ENCODE measurements around the gene SCYL2. TPM values are rescaled to one million over a fixed set of nuclear protein-coding genes. Genes with fewer than 3 reads are reported as not detected.

SCYL2 gene
- total RNA-seq, 1 experiment from 2014 or later, result 41.1 TPM

GRCh38 chr12:100359248-100359647 is 92.3 kb downstream of the SCYL2 start:
- no peaks in the 10 kb centered on the region for H3F3A ChIP-seq (ENCODE audit: insufficient read depth, low read depth)
- no peaks in the 10 kb centered on the region for H3K9me2 ChIP-seq (ENCODE audit: insufficient read depth)
- H2AFZ ChIP-seq, result no peak overlapping the region
- H3K4me1 ChIP-seq (replicated peaks; ENCODE audit: insufficient read depth), result no peaks in the 10 kb centered on the region
- no peak for TF ChIP-seq CTCF (conservative IDR thresholded peaks at IDR 0.05)
- no peak for TF ChIP-seq EZH2 (IDR thresholded peaks at IDR 0.05; ENCODE audit: low read depth)
- H3K27me3 ChIP-seq (ENCODE audit: insufficient read depth, low read depth), result peaks cover 67% of the 10 kb centered on the region
- no peaks in the 10 kb centered on the region for H4K20me1 ChIP-seq (ENCODE audit: insufficient read depth)
- ChIA-PET CTCF (no interaction called here), POLR2A (ENCODE audit: unreplicated experiment) (no interaction called here)
- no peaks in the 10 kb centered on the region for H3K79me2 ChIP-seq (ENCODE audit: low read depth)
- DNase-seq, result no peak
- no peak overlapping the region for H3K27ac ChIP-seq
- H3K4me3 ChIP-seq, result no peak overlapping the region
- no peaks in the 10 kb centered on the region for H3K9me3 ChIP-seq (ENCODE audit: insufficient read depth, low read depth)
- H3K4me2 ChIP-seq, result no peak overlapping the region
- H3K36me3 ChIP-seq (ENCODE audit: low read depth), result no peaks in the 10 kb centered on the region
- intact Hi-C loops (cut with micrococcal nuclease; ENCODE audit: unreplicated experiment), result no loop called here
- no TSS peak for BruUV-seq (replicated peaks)

GRCh38 chr12:100359822-100360221 is 92.8 kb downstream of the SCYL2 start:
- BruUV-seq (replicated peaks), result no TSS peak
- intact Hi-C loops (cut with micrococcal nuclease; ENCODE audit: unreplicated experiment), result no loop called here
- no peak for DNase-seq
- peaks cover 68% of the 10 kb centered on the region for H3K27me3 ChIP-seq (ENCODE audit: insufficient read depth, low read depth)
- ChIA-PET POLR2A (ENCODE audit: unreplicated experiment) (no interaction called here), CTCF (interaction anchor here (0.6 kb wide), 1 partner anchor 516 kb away, joined by 5 read pairs; no protein-coding TSS in a partner anchor)
- no peak overlapping the region for H3K4me2 ChIP-seq
- H3K9me3 ChIP-seq (ENCODE audit: insufficient read depth, low read depth), result no peaks in the 10 kb centered on the region
- H3K79me2 ChIP-seq (ENCODE audit: low read depth), result no peaks in the 10 kb centered on the region
- H3K36me3 ChIP-seq (ENCODE audit: low read depth), result no peaks in the 10 kb centered on the region
- H3F3A ChIP-seq (ENCODE audit: insufficient read depth, low read depth), result no peaks in the 10 kb centered on the region
- no peaks in the 10 kb centered on the region for H3K9me2 ChIP-seq (ENCODE audit: insufficient read depth)
- no peak overlapping the region for H2AFZ ChIP-seq
- TF ChIP-seq EZH2 (IDR thresholded peaks at IDR 0.05; ENCODE audit: low read depth), result no peak
- no peak for TF ChIP-seq CTCF (conservative IDR thresholded peaks at IDR 0.05)
- H4K20me1 ChIP-seq (ENCODE audit: insufficient read depth), result no peaks in the 10 kb centered on the region
- no peak overlapping the region for H3K27ac ChIP-seq
- H3K4me3 ChIP-seq, result no peak overlapping the region
- no peaks in the 10 kb centered on the region for H3K4me1 ChIP-seq (replicated peaks; ENCODE audit: insufficient read depth)

GRCh38 chr12:100360450-100360849 is 93.5 kb downstream of the SCYL2 start:
- ChIA-PET POLR2A (ENCODE audit: unreplicated experiment) (no interaction called here), CTCF (no interaction called here)
- no peaks in the 10 kb centered on the region for H3K36me3 ChIP-seq (ENCODE audit: low read depth)
- TF ChIP-seq CTCF (conservative IDR thresholded peaks at IDR 0.05), result no peak
- no peak for TF ChIP-seq EZH2 (IDR thresholded peaks at IDR 0.05; ENCODE audit: low read depth)
- H2AFZ ChIP-seq, result no peak overlapping the region
- H3K4me1 ChIP-seq (replicated peaks; ENCODE audit: insufficient read depth), result no peaks in the 10 kb centered on the region
- H3K9me3 ChIP-seq (ENCODE audit: insufficient read depth, low read depth), result no peaks in the 10 kb centered on the region
- BruUV-seq (replicated peaks), result no TSS peak
- H3K4me3 ChIP-seq, result no peak overlapping the region
- no peak for DNase-seq
- no peaks in the 10 kb centered on the region for H3K9me2 ChIP-seq (ENCODE audit: insufficient read depth)
- H3K27ac ChIP-seq, result no peak overlapping the region
- no peaks in the 10 kb centered on the region for H4K20me1 ChIP-seq (ENCODE audit: insufficient read depth)
- intact Hi-C loops (cut with micrococcal nuclease; ENCODE audit: unreplicated experiment), result no loop called here
- H3K79me2 ChIP-seq (ENCODE audit: low read depth), result no peaks in the 10 kb centered on the region
- H3F3A ChIP-seq (ENCODE audit: insufficient read depth, low read depth), result no peaks in the 10 kb centered on the region
- H3K4me2 ChIP-seq, result no peak overlapping the region
- peaks cover 66% of the 10 kb centered on the region for H3K27me3 ChIP-seq (ENCODE audit: insufficient read depth, low read depth)
